Retinal pigment epithelial cell (primary cell): ENCODE results near the gene PARP16.

Experiments
- DNase-seq: peaks from one replicate; pipeline ENCODE4 v3.0.0-alpha.2; 2010; ENCODE audit warnings: low read depth
- H3K4me3 ChIP-seq: 2 replicates; pipeline ENCODE4 v1.5.1; 2011; ENCODE audit warnings: mild to moderate bottlenecking, low read length, control low read depth, moderate library complexity
- TF ChIP-seq, protein P1 (sequence below): conservative IDR thresholded peaks from 2 replicates; pipeline ENCODE4 v1.5.1; 2011; ENCODE audit warnings: low read depth, low read length, control low read depth, inconsistent platforms

PARP16 gene

GRCh38 chr15:65222891-65223290, 63.8 kb downstream of the PARP16 start:
- no peak for DNase-seq
- no peak overlapping the region for H3K4me3 ChIP-seq
- TF ChIP-seq, protein P1, sequence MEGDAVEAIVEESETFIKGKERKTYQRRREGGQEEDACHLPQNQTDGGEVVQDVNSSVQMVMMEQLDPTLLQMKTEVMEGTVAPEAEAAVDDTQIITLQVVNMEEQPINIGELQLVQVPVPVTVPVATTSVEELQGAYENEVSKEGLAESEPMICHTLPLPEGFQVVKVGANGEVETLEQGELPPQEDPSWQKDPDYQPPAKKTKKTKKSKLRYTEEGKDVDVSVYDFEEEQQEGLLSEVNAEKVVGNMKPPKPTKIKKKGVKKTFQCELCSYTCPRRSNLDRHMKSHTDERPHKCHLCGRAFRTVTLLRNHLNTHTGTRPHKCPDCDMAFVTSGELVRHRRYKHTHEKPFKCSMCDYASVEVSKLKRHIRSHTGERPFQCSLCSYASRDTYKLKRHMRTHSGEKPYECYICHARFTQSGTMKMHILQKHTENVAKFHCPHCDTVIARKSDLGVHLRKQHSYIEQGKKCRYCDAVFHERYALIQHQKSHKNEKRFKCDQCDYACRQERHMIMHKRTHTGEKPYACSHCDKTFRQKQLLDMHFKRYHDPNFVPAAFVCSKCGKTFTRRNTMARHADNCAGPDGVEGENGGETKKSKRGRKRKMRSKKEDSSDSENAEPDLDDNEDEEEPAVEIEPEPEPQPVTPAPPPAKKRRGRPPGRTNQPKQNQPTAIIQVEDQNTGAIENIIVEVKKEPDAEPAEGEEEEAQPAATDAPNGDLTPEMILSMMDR: no peak

GRCh38 chr15:65221697-65222096, 65.0 kb downstream of the PARP16 start:
- TF ChIP-seq, protein P1: no peak
- DNase-seq: no peak
- no peak overlapping the region for H3K4me3 ChIP-seq

DNA sequence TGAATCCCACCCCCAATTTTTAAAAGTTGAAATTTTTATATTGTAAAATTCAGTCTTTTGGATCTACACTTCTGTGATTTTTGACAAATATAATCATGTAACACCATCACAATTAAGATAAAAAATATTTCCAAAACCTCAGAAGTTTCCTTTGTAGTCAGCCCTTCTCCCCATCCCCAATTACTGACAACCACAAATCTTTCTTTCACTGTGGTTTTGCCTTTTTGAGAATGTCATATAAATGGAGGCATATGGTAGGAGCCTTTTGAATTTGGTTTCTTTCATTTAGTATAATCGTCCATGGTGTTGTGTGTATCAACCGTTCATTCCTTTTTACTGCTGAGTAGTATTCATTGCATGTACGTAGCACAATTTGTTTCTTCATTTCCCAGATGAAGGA, 67.5 kb downstream of the PARP16 start:
- DNase-seq: no peak
- no peak overlapping the region for H3K4me3 ChIP-seq
- TF ChIP-seq, protein P1: no peak

DNA sequence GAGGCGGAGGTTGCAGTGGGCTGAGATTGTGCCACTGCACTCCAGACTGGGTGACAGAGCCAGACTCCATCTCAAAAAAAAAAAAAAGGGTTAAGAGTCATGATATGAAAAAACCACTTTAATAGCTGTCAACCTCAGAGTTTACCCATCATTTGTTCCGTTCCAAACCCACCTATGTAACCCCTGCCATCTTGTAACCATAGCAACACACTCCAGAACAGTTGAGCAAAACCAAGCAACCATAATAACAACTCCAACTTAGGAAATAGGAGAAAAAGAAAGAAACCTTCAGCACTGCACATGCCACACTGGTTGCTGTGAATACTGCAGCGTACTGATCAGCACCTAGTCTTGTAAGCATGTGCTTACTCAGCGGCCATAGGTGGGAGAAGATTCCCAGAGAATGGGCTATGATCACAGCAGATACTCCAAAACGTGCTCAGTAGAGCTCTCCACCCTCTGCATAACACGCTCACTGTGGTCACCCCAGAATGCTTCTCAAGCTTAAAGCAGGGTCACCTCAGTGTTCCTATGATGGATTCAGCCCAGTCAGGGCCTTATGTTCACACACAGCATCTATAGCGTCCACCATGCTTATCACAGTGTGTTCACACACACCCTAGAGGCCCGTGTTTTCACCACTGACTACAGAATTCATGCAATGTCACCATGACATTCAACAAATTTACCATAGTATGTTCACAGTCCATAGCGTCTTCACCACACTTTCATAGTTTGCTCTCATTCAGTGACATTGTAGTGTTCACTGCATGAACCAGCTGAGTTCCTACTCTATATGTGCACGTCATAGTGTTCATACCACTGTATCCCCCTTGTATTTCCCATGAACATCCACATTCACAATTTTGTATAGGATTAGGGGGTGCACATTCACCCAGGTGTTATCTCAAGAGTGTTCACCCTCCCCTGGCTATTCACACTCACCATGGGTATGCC, 68.9 kb downstream of the PARP16 start:
- TF ChIP-seq, protein P1: no peak
- no peak for DNase-seq
- no peak overlapping the region for H3K4me3 ChIP-seq

DNA sequence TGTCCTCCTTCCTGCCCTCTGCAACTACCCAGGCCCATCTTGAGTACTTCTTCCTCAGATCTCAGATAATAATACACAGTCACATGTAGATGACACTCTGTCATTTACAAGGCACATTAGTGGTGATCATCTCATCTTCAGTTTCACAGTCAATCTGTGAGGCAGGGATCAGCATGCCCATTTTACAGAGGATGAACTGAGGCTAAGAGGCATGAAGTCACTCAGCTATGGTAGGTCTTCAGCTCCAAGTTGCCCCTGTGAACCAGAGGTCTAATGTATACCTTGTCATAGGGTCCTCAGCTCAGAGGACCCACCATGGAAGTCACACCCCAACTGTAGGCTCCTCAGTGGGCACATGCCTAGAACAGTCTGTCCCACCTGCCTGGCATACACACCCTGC, 71.2 kb downstream of the PARP16 start:
- H3K4me3 ChIP-seq: no peak overlapping the region
- no peak for DNase-seq
- TF ChIP-seq, protein P1: no peak

GRCh38 chr15:65214010-65214409, 72.7 kb downstream of the PARP16 start:
- TF ChIP-seq, protein P1: no peak
- H3K4me3 ChIP-seq: no peak overlapping the region
- no peak for DNase-seq

- no peak for DNase-seq
- no peak overlapping the region for H3K4me3 ChIP-seq
- TF ChIP-seq, protein P1: no peak
Measured at GRCh38 chr15:65213241-65213640, 73.4 kb downstream of the PARP16 start.
